DMS53 (cell line): ENCODE results near the gene PACRG.

ENCODE experiments used
- DNase-seq: peaks from one replicate; lab custom pipeline; 2025; lab: John Stamatoyannopoulos, UW

PACRG gene

DNA sequence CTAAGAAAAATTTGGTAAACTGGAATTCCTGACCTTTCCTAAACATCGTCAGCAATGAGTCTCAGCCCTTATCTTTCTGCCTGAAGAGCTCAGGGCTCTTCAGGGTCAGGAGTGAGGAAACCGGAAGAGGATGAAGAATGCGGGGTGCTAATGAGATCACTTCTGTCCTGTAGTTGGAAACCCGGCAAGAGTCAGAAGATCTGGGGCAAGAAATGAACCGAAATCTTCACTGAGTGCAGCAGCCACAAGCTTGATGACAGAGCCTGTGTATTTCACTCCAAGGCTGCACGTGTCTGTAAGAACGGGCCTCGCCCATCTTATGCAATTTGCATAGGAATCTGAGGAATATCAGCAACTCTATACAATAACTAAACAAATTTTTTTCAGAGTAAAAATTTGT is 626.3 kb downstream of the PACRG start:
- no peak for DNase-seq

GRCh38 chr6:163354761-163355425 is 627.1 kb downstream of the PACRG start:
- DNase-seq = no peak

GRCh38 chr6:163355426-163355991 is 627.7 kb downstream of the PACRG start:
- DNase-seq = no peak

GRCh38 chr6:163356324-163356723 is 628.5 kb downstream of the PACRG start:
- DNase-seq = no peak

- DNase-seq = no peak
Measured at GRCh38 chr6:163356743-163357142, 629.0 kb downstream of the PACRG start.

DNA sequence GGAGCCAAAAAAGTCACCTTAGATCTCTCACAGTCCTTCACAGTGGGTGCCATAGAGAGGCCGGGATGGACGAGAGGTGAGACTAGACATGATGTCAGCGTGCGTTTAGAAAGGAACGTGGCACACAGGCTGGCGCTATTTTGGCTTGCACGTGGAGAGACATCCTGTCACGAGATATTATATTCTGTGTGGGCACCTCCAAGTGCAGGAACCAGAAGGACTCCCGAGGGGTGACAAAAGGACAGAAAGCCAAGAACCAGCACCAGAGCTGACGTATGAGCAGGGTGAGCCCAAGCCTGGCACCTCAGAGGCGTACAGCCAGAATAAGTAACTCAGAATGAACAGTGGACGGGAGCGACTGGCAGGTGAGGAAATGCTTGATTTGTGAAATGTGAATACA is 636.9 kb downstream of the PACRG start:
- no peak for DNase-seq
